ENCODE measurements around the gene TATDN3.
"Not testable (repeated sequence)": the region's sequence is repeated elsewhere in the genome, so short reads cannot be mapped to it uniquely, and the experiment has no call there.

TATDN3 gene

DNA sequence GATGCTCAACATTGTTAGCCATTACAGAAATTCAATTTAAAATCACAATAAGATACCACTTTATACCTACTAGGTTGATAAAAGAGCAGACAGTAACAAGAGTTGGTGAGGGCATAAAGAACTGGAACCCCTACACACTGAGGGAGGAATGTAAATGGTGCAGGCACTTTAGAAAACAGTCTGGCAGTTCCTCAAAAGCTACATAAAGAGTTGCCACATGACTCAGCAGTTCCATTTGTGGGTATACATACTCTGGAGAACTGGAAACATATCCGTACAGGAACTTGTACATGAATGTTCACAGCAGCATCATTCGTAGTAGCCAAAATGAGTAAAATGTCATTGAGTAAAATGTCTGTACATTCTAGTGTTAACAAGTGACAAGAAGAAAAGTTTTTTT, 17.1 kb upstream of the TATDN3 start:
- TF ChIP-seq, protein P1, sequence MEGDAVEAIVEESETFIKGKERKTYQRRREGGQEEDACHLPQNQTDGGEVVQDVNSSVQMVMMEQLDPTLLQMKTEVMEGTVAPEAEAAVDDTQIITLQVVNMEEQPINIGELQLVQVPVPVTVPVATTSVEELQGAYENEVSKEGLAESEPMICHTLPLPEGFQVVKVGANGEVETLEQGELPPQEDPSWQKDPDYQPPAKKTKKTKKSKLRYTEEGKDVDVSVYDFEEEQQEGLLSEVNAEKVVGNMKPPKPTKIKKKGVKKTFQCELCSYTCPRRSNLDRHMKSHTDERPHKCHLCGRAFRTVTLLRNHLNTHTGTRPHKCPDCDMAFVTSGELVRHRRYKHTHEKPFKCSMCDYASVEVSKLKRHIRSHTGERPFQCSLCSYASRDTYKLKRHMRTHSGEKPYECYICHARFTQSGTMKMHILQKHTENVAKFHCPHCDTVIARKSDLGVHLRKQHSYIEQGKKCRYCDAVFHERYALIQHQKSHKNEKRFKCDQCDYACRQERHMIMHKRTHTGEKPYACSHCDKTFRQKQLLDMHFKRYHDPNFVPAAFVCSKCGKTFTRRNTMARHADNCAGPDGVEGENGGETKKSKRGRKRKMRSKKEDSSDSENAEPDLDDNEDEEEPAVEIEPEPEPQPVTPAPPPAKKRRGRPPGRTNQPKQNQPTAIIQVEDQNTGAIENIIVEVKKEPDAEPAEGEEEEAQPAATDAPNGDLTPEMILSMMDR (IDR thresholded peaks at IDR 0.05): no peak
- H3K9ac ChIP-seq: no peak overlapping the region
- no peaks in the 10 kb centered on the region for H3K79me2 ChIP-seq
- no peaks in the 10 kb centered on the region for H3K4me1 ChIP-seq
- H3K4me2 ChIP-seq (ENCODE audit: low read length): no peak overlapping the region
- no peak overlapping the region for H3K4me3 ChIP-seq (ENCODE audit: low read depth, low read length)
- no peaks in the 10 kb centered on the region for H3K36me3 ChIP-seq (ENCODE audit: control insufficient read depth, insufficient read depth, low read length)
- no peak overlapping the region for H2AFZ ChIP-seq
- H3K27ac ChIP-seq: no peak overlapping the region
- H3K9me3 ChIP-seq (ENCODE audit: control insufficient read depth, low read length): no peaks in the 10 kb centered on the region
- no peaks in the 10 kb centered on the region for H3K27me3 ChIP-seq (ENCODE audit: control insufficient read depth, insufficient read depth, low read length)

DNA sequence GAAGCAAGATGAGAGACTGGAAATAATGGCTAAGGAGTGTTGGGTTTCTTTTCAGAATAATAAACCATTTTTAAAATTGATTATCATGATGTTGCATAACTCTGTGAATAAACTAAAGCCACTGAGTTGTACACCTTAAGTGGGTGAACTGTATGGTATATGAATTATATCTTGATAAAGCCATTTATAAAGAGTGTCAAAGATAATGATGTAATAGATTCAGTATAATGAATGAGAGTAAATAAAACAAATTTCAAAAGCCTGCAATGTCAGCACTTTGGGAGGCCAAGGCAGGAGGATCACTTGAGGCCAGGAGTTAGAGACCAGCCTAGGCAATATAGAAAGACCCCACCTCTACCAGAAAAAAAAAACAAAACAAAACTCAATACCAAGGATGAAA, 16.5 kb upstream of the TATDN3 start:
- H3K4me3 ChIP-seq (ENCODE audit: low read depth, low read length): no peak overlapping the region
- no peak overlapping the region for H3K9ac ChIP-seq
- TF ChIP-seq, protein P1 (IDR thresholded peaks at IDR 0.05): no peak
- no peak overlapping the region for H2AFZ ChIP-seq
- H3K27me3 ChIP-seq (ENCODE audit: control insufficient read depth, insufficient read depth, low read length): no peaks in the 10 kb centered on the region
- H3K4me1 ChIP-seq: no peaks in the 10 kb centered on the region
- no peaks in the 10 kb centered on the region for H3K36me3 ChIP-seq (ENCODE audit: control insufficient read depth, insufficient read depth, low read length)
- H3K4me2 ChIP-seq (ENCODE audit: low read length): no peak overlapping the region
- no peak overlapping the region for H3K27ac ChIP-seq
- no peaks in the 10 kb centered on the region for H3K79me2 ChIP-seq
- no peaks in the 10 kb centered on the region for H3K9me3 ChIP-seq (ENCODE audit: control insufficient read depth, low read length)

GRCh38 chr1:212777151-212777550, 14.5 kb upstream of the TATDN3 start:
- Histone ChIP-seq H3K27ac (no peak overlapping the region), H2AFZ (no peak overlapping the region), H3K4me2 (ENCODE audit: low read length) (no peak overlapping the region), H3K27me3 (ENCODE audit: control insufficient read depth, insufficient read depth, low read length) (no peaks in the 10 kb centered on the region), H3K79me2 (no peaks in the 10 kb centered on the region), H3K9ac (no peak overlapping the region), H3K4me3 (ENCODE audit: low read depth, low read length) (no peak overlapping the region), H3K4me1 (no peaks in the 10 kb centered on the region), H3K36me3 (ENCODE audit: control insufficient read depth, insufficient read depth, low read length) (no peaks in the 10 kb centered on the region), H3K9me3 (ENCODE audit: control insufficient read depth, low read length) (no peaks in the 10 kb centered on the region)
- TF ChIP-seq, protein P1 (IDR thresholded peaks at IDR 0.05): no peak

- H3K79me2 ChIP-seq; H3K4me3 ChIP-seq (ENCODE audit: low read depth, low read length); H3K27me3 ChIP-seq (ENCODE audit: control insufficient read depth, insufficient read depth, low read length); H3K9ac ChIP-seq; H3K4me2 ChIP-seq (ENCODE audit: low read length); H3K27ac ChIP-seq; H3K9me3 ChIP-seq (ENCODE audit: control insufficient read depth, low read length); H2AFZ ChIP-seq; H3K36me3 ChIP-seq (ENCODE audit: control insufficient read depth, insufficient read depth, low read length); H3K4me1 ChIP-seq: not testable (repeated sequence)
These were observed 12.6 kb upstream of the TATDN3 start for GRCh38 chr1:212779086-212779485.

GRCh38 chr1:212780759-212781158, 10.9 kb upstream of the TATDN3 start:
- Histone ChIP-seq H3K9me3 (ENCODE audit: control insufficient read depth, low read length) (no peaks in the 10 kb centered on the region), H3K4me1 (no peaks in the 10 kb centered on the region), H3K4me2 (ENCODE audit: low read length) (no peak overlapping the region), H3K4me3 (ENCODE audit: low read depth, low read length) (no peak overlapping the region), H3K9ac (no peak overlapping the region), H3K27me3 (ENCODE audit: control insufficient read depth, insufficient read depth, low read length) (no peaks in the 10 kb centered on the region), H3K27ac (no peak overlapping the region), H3K36me3 (ENCODE audit: control insufficient read depth, insufficient read depth, low read length) (no peaks in the 10 kb centered on the region), H2AFZ (no peak overlapping the region), H3K79me2 (no peaks in the 10 kb centered on the region)
- TF ChIP-seq, protein P1 (IDR thresholded peaks at IDR 0.05): no peak

Data from parathyroid adenoma (tissue), 2 donors.